CD14-positive monocyte (primary cell): Measurements from ENCODE around the gene NDUFA12. TPM values are rescaled to one million over a fixed set of nuclear protein-coding genes. Genes with fewer than 3 reads are reported as not detected.

Experiments used
- DNase-seq, 3 donors: peaks; one replicate each; pipeline ENCODE4 v3.0.0-alpha.2; 2011 to 2022
- H2AFZ ChIP-seq: 2 replicates; pipeline ENCODE4 v1.6.0; 2012; ENCODE audit warnings: mild to moderate bottlenecking, low read depth, low read length, inconsistent platforms; ENCODE audit not compliant: insufficient read depth, poor library complexity, severe bottlenecking
- H3K27ac ChIP-seq, 2 donors: 1 replicate in 1 of 2; 2 replicates in 1 of 2; pipeline ENCODE4 v1.5.1; 2012 to 2013; ENCODE audit warnings: low read length in 2 of 2, control low read depth in 1 of 2, inconsistent platforms in 1 of 2, low read depth in 1 of 2, mild to moderate bottlenecking in 1 of 2
- H3K27me3 ChIP-seq, 2 donors: one replicate each; pipeline versions ENCODE4 v1.6.0 to v1.6.1; 2011 to 2013; ENCODE audit warnings: low read length in 2 of 2; ENCODE audit not compliant: control insufficient read depth in 2 of 2, insufficient read depth in 2 of 2
- H3K36me3 ChIP-seq, 2 donors: replicated peaks in 1 of 2; 1 replicate in 1 of 2; 2 replicates in 1 of 2; pipeline versions ENCODE4 v1.5.1 to v1.6.1; 2012 to 2013; ENCODE audit warnings: low read length in 2 of 2, control low read depth in 1 of 2, inconsistent platforms in 1 of 2, mild to moderate bottlenecking in 1 of 2; ENCODE audit not compliant: insufficient read depth in 2 of 2, control insufficient read depth in 1 of 2
- H3K4me1 ChIP-seq, 2 donors: 1 replicate in 1 of 2; 2 replicates in 1 of 2; pipeline versions ENCODE4 v1.5.1 to v1.6.1; 2012 to 2013; ENCODE audit warnings: low read length in 2 of 2, control low read depth in 1 of 2, inconsistent platforms in 1 of 2, mild to moderate bottlenecking in 1 of 2, moderate library complexity in 1 of 2; ENCODE audit not compliant: insufficient read depth in 2 of 2, control insufficient read depth in 1 of 2
- H3K4me2 ChIP-seq: replicated peaks from 2 replicates; pipeline ENCODE3; 2012; ENCODE audit warnings: low read length, moderate library complexity, mild to moderate bottlenecking; ENCODE audit not compliant: poor library complexity, severe bottlenecking; ENCODE audit errors: extremely low read depth
- H3K4me3 ChIP-seq, 3 experiments: fragments of 200-600 bp in 1 of 3; sonication (generic) in 1 of 3; replicated peaks in 1 of 3; 1 replicate in 2 of 3; 2 replicates in 1 of 3; pipeline ENCODE4 v1.5.1; 2011 to 2013; ENCODE audit warnings: low read length in 3 of 3, mild to moderate bottlenecking in 3 of 3, control low read depth in 2 of 3, low read depth in 2 of 3, inconsistent platforms in 1 of 3, moderate library complexity in 1 of 3
- H3K79me2 ChIP-seq: 2 replicates; pipeline ENCODE4 v1.6.0; 2012; ENCODE audit warnings: mild to moderate bottlenecking, control low read depth, inconsistent platforms, low read length, moderate library complexity; ENCODE audit not compliant: insufficient read depth
- H3K9ac ChIP-seq: 2 replicates; pipeline ENCODE4 v1.6.0; 2017; ENCODE audit warnings: low read length, mild to moderate bottlenecking; ENCODE audit not compliant: insufficient read depth, poor library complexity, severe bottlenecking
- H3K9me3 ChIP-seq, 2 donors: replicated peaks in 1 of 2; 1 replicate in 1 of 2; 2 replicates in 1 of 2; pipeline versions ENCODE4 v1.5.1 to v1.6.1; 2012 to 2013; ENCODE audit warnings: low read length in 2 of 2, control low read depth in 1 of 2; ENCODE audit not compliant: control insufficient read depth in 1 of 2, insufficient read depth in 1 of 2
- H4K20me1 ChIP-seq: 2 replicates; pipeline ENCODE4 v1.6.0; 2012; ENCODE audit warnings: mild to moderate bottlenecking, low read length, control low read depth, moderate library complexity; ENCODE audit not compliant: insufficient read depth
- H3K27ac Mint-ChIP-seq, 7 donors: one replicate each; pipeline ENCODE4 v1.8.0; 2020; ENCODE audit warnings: mild to moderate bottlenecking in 7 of 7, mixed read lengths in 7 of 7, moderate library complexity in 6 of 7, inconsistent platforms in 2 of 7
- H3K27me3 Mint-ChIP-seq, 3 donors: one replicate each; pipeline ENCODE4 v1.8.0; 2021 to 2022; ENCODE audit warnings: low read depth in 3 of 3, mild to moderate bottlenecking in 3 of 3, mixed read lengths in 3 of 3, moderate library complexity in 3 of 3, inconsistent platforms in 1 of 3
- H3K36me3 Mint-ChIP-seq, 2 donors: one replicate each; pipeline ENCODE4 v1.8.0; 2020; ENCODE audit warnings: mixed read lengths in 2 of 2, inconsistent platforms in 1 of 2, mild to moderate bottlenecking in 1 of 2
- H3K4me1 Mint-ChIP-seq: one replicate; pipeline ENCODE4 v1.8.0; 2020; ENCODE audit warnings: mild to moderate bottlenecking, mixed read lengths
- H3K4me3 Mint-ChIP-seq, 2 donors: one replicate each; pipeline ENCODE4 v1.8.0; 2020; ENCODE audit warnings: mild to moderate bottlenecking in 2 of 2, mixed read lengths in 2 of 2, moderate library complexity in 1 of 2
- H3K9me3 Mint-ChIP-seq, 7 donors: one replicate each; pipeline ENCODE4 v1.8.0; 2020 to 2022; ENCODE audit warnings: mixed read lengths in 7 of 7, mild to moderate bottlenecking in 6 of 7, moderate library complexity in 6 of 7, inconsistent platforms in 2 of 7
- WGBS: methylation state at CpG from one replicate; pipeline ENCODE4 v1.1.5; 2013; ENCODE audit warnings: missing lambda C conversion rate; ENCODE audit not compliant: insufficient coverage; 5-methylcytosine and 5-hydroxymethylcytosine counted together
- intact Hi-C, 2 donors: fragments of 100-400 bp; cut with micrococcal nuclease; formaldehyde crosslinking; loops; one replicate each; pipeline versions ENCODE4 v1.15.0 to v1.15.1; 2023
- polyA plus RNA-seq, 3 donors: library from polyadenylated mRNA; depleted of rRNA in 1 of 3; unstranded in 2 of 3; stranded (reverse) in 1 of 3; fragments of 300-500 nt in 2 of 3; fragments of >200 nt in 1 of 3; fragmentation: Illumina TruSeq in 2 of 3; gene quantifications; 1 replicate in 2 of 3; 2 replicates in 1 of 3; pipeline ENCODE4 v1.2.3, GENCODE V29; 2012 to 2021
- TF ChIP-seq, protein P1 (sequence below): fragments of 200-600 bp; IDR thresholded peaks from one replicate; pipeline ENCODE4 v1.8.0; 2022; ENCODE audit warnings: antibody characterized with exemption, mild to moderate bottlenecking

Gene NDUFA12
- polyA plus RNA-seq, 3 donors: 105 to 302 (median 286) TPM

DNA sequence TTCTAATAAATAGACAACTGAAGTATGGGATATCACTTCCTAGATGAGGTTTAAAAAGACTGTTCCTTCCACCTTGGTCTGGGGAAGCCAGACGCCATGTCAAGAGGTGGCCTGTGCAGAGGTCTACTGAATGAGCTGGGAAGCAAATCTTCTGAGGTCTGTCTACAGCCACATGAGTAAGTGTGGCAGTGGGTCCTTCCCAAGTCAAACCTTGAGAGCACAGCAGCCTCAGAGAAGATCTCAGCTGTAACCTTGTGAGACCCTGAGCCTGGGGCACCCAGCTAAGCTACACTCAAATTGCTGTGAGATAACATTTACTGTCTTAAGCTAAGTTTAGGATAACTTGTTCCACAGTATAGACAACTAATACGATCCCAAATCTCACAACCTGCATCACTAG lies 20.2 kb downstream of the NDUFA12 start:
- peaks cover 19% of the 10 kb centered on the region for H4K20me1 ChIP-seq
- H3K9me3 ChIP-seq: no peaks in the 10 kb centered on the region
- Mint-ChIP-seq H3K4me1 (peaks cover 5% of the 10 kb centered on the region), H3K4me3 (no peak overlapping the region), H3K27ac (peak overlapping the region in 2 of 7 donors; percentile 16 to 57), H3K27me3 (no peaks in the 10 kb centered on the region), H3K9me3 (no peaks in the 10 kb centered on the region), H3K36me3 (peaks cover 38 to 57% of the 10 kb centered on the region in 2 donors)
- H2AFZ ChIP-seq: no peak overlapping the region
- 100% methylated on average over 2 of the region's 2 CpGs for WGBS
- H3K36me3 ChIP-seq: peaks cover 12 to 57% of the 10 kb centered on the region in 2 donors
- intact Hi-C loops: no loop called here
- peaks cover 15% of the 10 kb centered on the region for H3K79me2 ChIP-seq
- DNase-seq: no peak
- no peaks in the 10 kb centered on the region for H3K27me3 ChIP-seq
- TF ChIP-seq, protein P1, sequence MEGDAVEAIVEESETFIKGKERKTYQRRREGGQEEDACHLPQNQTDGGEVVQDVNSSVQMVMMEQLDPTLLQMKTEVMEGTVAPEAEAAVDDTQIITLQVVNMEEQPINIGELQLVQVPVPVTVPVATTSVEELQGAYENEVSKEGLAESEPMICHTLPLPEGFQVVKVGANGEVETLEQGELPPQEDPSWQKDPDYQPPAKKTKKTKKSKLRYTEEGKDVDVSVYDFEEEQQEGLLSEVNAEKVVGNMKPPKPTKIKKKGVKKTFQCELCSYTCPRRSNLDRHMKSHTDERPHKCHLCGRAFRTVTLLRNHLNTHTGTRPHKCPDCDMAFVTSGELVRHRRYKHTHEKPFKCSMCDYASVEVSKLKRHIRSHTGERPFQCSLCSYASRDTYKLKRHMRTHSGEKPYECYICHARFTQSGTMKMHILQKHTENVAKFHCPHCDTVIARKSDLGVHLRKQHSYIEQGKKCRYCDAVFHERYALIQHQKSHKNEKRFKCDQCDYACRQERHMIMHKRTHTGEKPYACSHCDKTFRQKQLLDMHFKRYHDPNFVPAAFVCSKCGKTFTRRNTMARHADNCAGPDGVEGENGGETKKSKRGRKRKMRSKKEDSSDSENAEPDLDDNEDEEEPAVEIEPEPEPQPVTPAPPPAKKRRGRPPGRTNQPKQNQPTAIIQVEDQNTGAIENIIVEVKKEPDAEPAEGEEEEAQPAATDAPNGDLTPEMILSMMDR: no peak
- no peak overlapping the region for H3K4me2 ChIP-seq
- H3K4me3 ChIP-seq: no peak overlapping the region
- no peaks in the 10 kb centered on the region for H3K4me1 ChIP-seq
- H3K9ac ChIP-seq: no peak overlapping the region
- H3K27ac ChIP-seq: peak overlapping the region in 1 of 2 donors; percentile 21

GRCh38 chr12:94982456-94982855 lies 21.0 kb downstream of the NDUFA12 start:
- H3K9me3 Mint-ChIP-seq: no peaks in the 10 kb centered on the region
- Histone ChIP-seq H3K27me3 (no peaks in the 10 kb centered on the region), H3K4me1 (no peaks in the 10 kb centered on the region), H3K79me2 (peaks cover 15% of the 10 kb centered on the region), H3K9ac (no peak overlapping the region), H3K36me3 (peaks cover 12 to 57% of the 10 kb centered on the region in 2 donors), H2AFZ (no peak overlapping the region), H3K4me3 (no peak overlapping the region), H4K20me1 (peaks cover 10% of the 10 kb centered on the region), H3K4me2 (no peak overlapping the region), H3K27ac (no peak overlapping the region), H3K9me3 (no peaks in the 10 kb centered on the region)
- H3K4me1 Mint-ChIP-seq: peaks cover 2% of the 10 kb centered on the region
- no peak for DNase-seq
- no peaks in the 10 kb centered on the region for H3K27me3 Mint-ChIP-seq
- H3K4me3 Mint-ChIP-seq: no peak overlapping the region
- H3K27ac Mint-ChIP-seq: peak overlapping the region in 2 of 7 donors; percentile 23 to 68
- H3K36me3 Mint-ChIP-seq: peaks cover 40 to 53% of the 10 kb centered on the region in 2 donors
- intact Hi-C loops: no loop called here
- TF ChIP-seq, protein P1: no peak
- 100% methylated on average over 5 of the region's 7 CpGs for WGBS
